Keratinocyte (primary cell): ENCODE results near the gene KRT9. TPM values are rescaled to one million over a fixed set of nuclear protein-coding genes. Genes with fewer than 3 reads are reported as not detected.

Source experiments
- DNase-seq: peaks from one replicate; pipeline ENCODE4 v3.0.0-alpha.2; 2011; ENCODE audit warnings: low read depth, missing footprints, low spot score
- FAIRE-seq: peaks from 2 replicates; lab custom pipeline; 2011; peaks lifted over from hg19 to GRCh38; lab: Jason Lieb, UNC
- H2AFZ ChIP-seq: 2 replicates; pipeline ENCODE4 v1.6.0; 2012; ENCODE audit warnings: low read length, control low read depth, inconsistent platforms; ENCODE audit not compliant: control insufficient read depth
- H3K27ac ChIP-seq: 2 replicates; pipeline ENCODE4 v1.5.1; 2011; ENCODE audit warnings: low read length; ENCODE audit not compliant: control insufficient read depth, insufficient read depth
- H3K27me3 ChIP-seq: 3 replicates; pipeline ENCODE4 v1.6.0; 2011; ENCODE audit warnings: low read length; ENCODE audit not compliant: control insufficient read depth, insufficient read depth; ENCODE audit errors: extremely low read depth
- H3K36me3 ChIP-seq, 2 experiments: 2 replicates in 1 of 2; 3 replicates in 1 of 2; pipeline ENCODE4 v1.5.1; 2011; ENCODE audit warnings: low read length in 2 of 2, mild to moderate bottlenecking in 1 of 2; ENCODE audit not compliant: control insufficient read depth in 2 of 2, insufficient read depth in 2 of 2; ENCODE audit errors: extremely low read depth in 1 of 2
- H3K4me1 ChIP-seq: 3 replicates; pipeline ENCODE4 v1.5.1; 2011; ENCODE audit warnings: low read length; ENCODE audit not compliant: control insufficient read depth, insufficient read depth; ENCODE audit errors: extremely low read depth
- H3K4me2 ChIP-seq: 3 replicates; pipeline ENCODE4 v1.6.0; 2011; ENCODE audit warnings: low read depth, low read length; ENCODE audit not compliant: control insufficient read depth, insufficient read depth; ENCODE audit errors: extremely low read depth
- H3K4me3 ChIP-seq, 3 experiments: fragments of 200-600 bp in 1 of 3; sonication (generic) in 1 of 3; 2 replicates in 2 of 3; 3 replicates in 1 of 3; pipeline ENCODE4 v1.5.1; 2011 to 2016; ENCODE audit warnings: low read length in 3 of 3, mild to moderate bottlenecking in 3 of 3, control low read depth in 2 of 3, inconsistent platforms in 1 of 3, low read depth in 1 of 3, mixed read lengths in 1 of 3, mixed run types in 1 of 3, moderate library complexity in 1 of 3; ENCODE audit not compliant: control insufficient read depth in 2 of 3, insufficient read depth in 2 of 3; ENCODE audit errors: extremely low read depth in 1 of 3
- H3K79me2 ChIP-seq: 2 replicates; pipeline ENCODE4 v1.6.0; 2012; ENCODE audit warnings: low read length; ENCODE audit not compliant: control insufficient read depth, insufficient read depth
- H3K9ac ChIP-seq: 3 replicates; pipeline ENCODE4 v1.6.0; 2011; ENCODE audit warnings: low read length; ENCODE audit not compliant: control insufficient read depth, insufficient read depth; ENCODE audit errors: extremely low read depth
- H3K9me1 ChIP-seq: 3 replicates; pipeline ENCODE4 v1.6.0; 2011; ENCODE audit warnings: low read length; ENCODE audit not compliant: control insufficient read depth, insufficient read depth; ENCODE audit errors: extremely low read depth
- H3K9me3 ChIP-seq: 2 replicates; pipeline ENCODE4 v1.5.1; 2012; ENCODE audit warnings: low read depth, low read length; ENCODE audit not compliant: control insufficient read depth
- H4K20me1 ChIP-seq: 3 replicates; pipeline ENCODE4 v1.6.0; 2011; ENCODE audit warnings: low read length; ENCODE audit not compliant: control insufficient read depth, insufficient read depth; ENCODE audit errors: extremely low read depth
- EZH2 ChIP-seq: IDR thresholded peaks from one replicate; pipeline ENCODE4 v1.6.1; 2012; ENCODE audit warnings: inconsistent platforms, mild to moderate bottlenecking, low read length, moderate library complexity
- dilution Hi-C: fragments of 300-500 bp; cut with MboI; formaldehyde crosslinking; loops from one replicate; pipeline ENCODE4 v1.7.0; 2020; ENCODE audit warnings: low sequenced_read_pairs; ENCODE audit not compliant: extremely low pct_ligation_motif_present
- polyA plus RNA-seq, 5 experiments: library from polyadenylated mRNA; depleted of rRNA in 3 of 5; stranded (reverse) in 3 of 5; stranded (forward) in 1 of 5; unstranded in 1 of 5; fragments of >200 nt; gene quantifications; 1 replicate in 1 of 5; 2 replicates in 3 of 5; 3 replicates in 1 of 5; pipeline versions ENCODE4 v1.2.1 to v1.2.3, GENCODE V29; 2011 to 2012; ENCODE audit warnings: missing spikeins in 2 of 5, low read depth in 1 of 5, low replicate concordance in 1 of 5
- TF ChIP-seq, protein P1 (sequence below), 3 experiments: IDR thresholded peaks in 1 of 3; conservative IDR thresholded peaks in 1 of 3; optimal IDR thresholded peaks in 1 of 3; 2 replicates in 2 of 3; 3 replicates in 1 of 3; pipeline versions ENCODE3 to v1.5.1; 2011; ENCODE audit warnings: low read length in 3 of 3, mild to moderate bottlenecking in 3 of 3, moderate library complexity in 2 of 3, control low read depth in 1 of 3, inconsistent platforms in 1 of 3; ENCODE audit not compliant: insufficient read depth in 2 of 3; ENCODE audit errors: extremely low read depth in 1 of 3

The KRT9 gene
- polyA plus RNA-seq, 1 donor (not counting 4 experiments of a cell fraction or from before 2014, with no cell fraction given) = 1.6 TPM

DNA sequence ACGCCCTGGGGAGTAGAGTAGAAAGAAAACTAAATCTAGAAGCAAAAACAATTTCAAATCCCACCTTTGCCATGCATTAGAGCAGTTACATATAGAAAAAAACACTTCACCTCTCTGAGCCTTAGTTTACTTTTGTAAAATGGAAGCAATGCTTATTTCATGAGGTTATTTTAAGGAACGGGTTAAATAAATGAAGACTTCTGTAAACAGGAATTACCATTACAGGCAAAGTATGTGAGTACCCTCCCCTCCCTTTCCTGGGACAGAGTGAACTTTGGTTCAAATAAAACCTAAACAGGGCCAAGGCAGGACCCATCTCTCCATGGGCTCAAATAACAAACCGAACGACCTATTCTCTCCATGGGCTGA, 48.6 kb downstream of the KRT9 start:
- no peak for TF ChIP-seq EZH2
- TF ChIP-seq, protein P1, sequence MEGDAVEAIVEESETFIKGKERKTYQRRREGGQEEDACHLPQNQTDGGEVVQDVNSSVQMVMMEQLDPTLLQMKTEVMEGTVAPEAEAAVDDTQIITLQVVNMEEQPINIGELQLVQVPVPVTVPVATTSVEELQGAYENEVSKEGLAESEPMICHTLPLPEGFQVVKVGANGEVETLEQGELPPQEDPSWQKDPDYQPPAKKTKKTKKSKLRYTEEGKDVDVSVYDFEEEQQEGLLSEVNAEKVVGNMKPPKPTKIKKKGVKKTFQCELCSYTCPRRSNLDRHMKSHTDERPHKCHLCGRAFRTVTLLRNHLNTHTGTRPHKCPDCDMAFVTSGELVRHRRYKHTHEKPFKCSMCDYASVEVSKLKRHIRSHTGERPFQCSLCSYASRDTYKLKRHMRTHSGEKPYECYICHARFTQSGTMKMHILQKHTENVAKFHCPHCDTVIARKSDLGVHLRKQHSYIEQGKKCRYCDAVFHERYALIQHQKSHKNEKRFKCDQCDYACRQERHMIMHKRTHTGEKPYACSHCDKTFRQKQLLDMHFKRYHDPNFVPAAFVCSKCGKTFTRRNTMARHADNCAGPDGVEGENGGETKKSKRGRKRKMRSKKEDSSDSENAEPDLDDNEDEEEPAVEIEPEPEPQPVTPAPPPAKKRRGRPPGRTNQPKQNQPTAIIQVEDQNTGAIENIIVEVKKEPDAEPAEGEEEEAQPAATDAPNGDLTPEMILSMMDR (optimal IDR thresholded peaks at IDR 0.05 in 1 of 3, IDR thresholded peaks at IDR 0.05 in 1 of 3, conservative IDR thresholded peaks at IDR 0.05 in 1 of 3; ENCODE audit: extremely low read depth in 1 of 3, insufficient read depth in 2 of 3, low read length in 3 of 3) = no peak
- Histone ChIP-seq H4K20me1 (no peaks in the 10 kb centered on the region), H3K4me2 (peak overlapping the region; percentile 13), H3K4me1 (peaks cover 57% of the 10 kb centered on the region), H3K9me1 (no peaks in the 10 kb centered on the region), H3K9ac (no peak overlapping the region), H3K27me3 (peaks cover 10% of the 10 kb centered on the region), H3K79me2 (no peaks in the 10 kb centered on the region), H2AFZ (no peak overlapping the region), H3K27ac (no peak overlapping the region), H3K36me3 (no peaks in the 10 kb centered on the region), H3K9me3 (no peaks in the 10 kb centered on the region), H3K4me3 (no peak overlapping the region)
- dilution Hi-C loops = no loop called here
- DNase-seq (no peak), FAIRE-seq (no peak)

DNA sequence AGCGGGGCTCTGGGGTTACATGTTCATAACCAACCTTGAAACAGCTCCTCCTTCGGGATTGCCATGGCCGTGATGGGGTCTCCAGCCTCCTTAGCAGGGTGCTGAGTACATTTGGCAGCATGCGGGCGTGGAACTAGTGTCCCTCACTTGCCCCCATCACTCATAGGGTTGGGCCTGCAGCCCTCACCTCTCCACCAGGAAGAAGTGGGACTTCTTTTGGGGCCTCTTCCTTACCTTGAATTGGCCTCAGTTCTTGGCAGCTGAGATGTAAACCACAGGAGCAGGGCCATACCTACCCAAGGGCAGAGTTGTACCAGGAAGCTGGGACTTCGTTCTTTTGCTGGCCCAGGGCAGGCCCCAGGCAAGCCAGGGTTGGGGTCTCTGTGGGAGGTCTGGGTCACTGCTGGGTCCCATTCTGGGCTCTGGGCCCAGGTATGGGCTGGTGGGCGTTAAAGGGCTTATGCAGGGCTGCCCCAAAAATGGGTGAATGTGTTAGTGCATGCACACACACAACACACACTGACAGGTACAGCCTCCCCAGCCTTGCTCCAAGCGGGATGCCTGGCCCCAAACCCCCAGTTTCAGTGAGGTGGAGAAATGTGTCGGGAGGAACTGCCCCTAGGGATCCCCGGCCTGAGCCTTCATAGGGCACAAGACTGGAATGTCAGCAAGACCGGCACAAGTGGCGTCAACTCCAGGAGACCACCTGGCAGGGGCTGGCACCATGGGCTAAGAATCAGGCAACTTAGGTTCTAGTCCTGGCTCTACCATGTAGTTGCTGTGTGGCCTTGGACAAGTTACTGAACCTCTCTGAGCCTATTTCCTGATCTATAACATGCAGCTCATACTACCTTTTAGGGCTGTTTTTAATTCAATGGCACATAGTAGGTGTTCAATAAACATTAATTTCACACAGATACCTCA, 49.3 kb downstream of the KRT9 start:
- FAIRE-seq (peak; percentile 58), DNase-seq (no peak)
- H3K36me3 ChIP-seq = peaks cover 0 to under 1% of the 10 kb centered on the region in 2 experiments
- no peaks in the 10 kb centered on the region for H4K20me1 ChIP-seq
- TF ChIP-seq EZH2 = no peak
- TF ChIP-seq, protein P1 (optimal IDR thresholded peaks at IDR 0.05 in 1 of 3, IDR thresholded peaks at IDR 0.05 in 1 of 3, conservative IDR thresholded peaks at IDR 0.05 in 1 of 3; ENCODE audit: extremely low read depth in 1 of 3, insufficient read depth in 2 of 3, low read length in 3 of 3) = no peak
- no peaks in the 10 kb centered on the region for H3K9me3 ChIP-seq
- peaks cover 64% of the 10 kb centered on the region for H3K4me1 ChIP-seq
- H3K79me2 ChIP-seq = no peaks in the 10 kb centered on the region
- H3K4me3 ChIP-seq = no peak overlapping the region
- peak overlapping the region; percentile 57 for H3K4me2 ChIP-seq
- H3K9ac ChIP-seq = peak overlapping the region; percentile 36
- peak overlapping the region; percentile 82 for H3K27ac ChIP-seq
- dilution Hi-C loops = no loop called here
- no peak overlapping the region for H2AFZ ChIP-seq
- H3K9me1 ChIP-seq = no peaks in the 10 kb centered on the region
- peaks cover 5% of the 10 kb centered on the region for H3K27me3 ChIP-seq
